Limb (tissue), 2 donors: ENCODE data around the gene PSMB7.

Experiments
- DNase-seq, 2 donors: peaks; one replicate each; pipeline ENCODE4 v3.0.0-alpha.2; 2016; ENCODE audit errors: extremely low spot score in 2 of 2

The PSMB7 gene

GRCh38 chr9:124303762-124304161, 111.5 kb downstream of the PSMB7 start:
- no peak for DNase-seq
